GM12878 (cell line): ENCODE data around the gene ZNF678. TPM values are rescaled to one million over a fixed set of nuclear protein-coding genes. Genes with fewer than 3 reads are reported as not detected.

Experiments used
- ATAC-seq: fragments of 200-7000 bp; cut with Tn5 transposase; 3 replicates; pipeline ENCODE4 v1.9.1; 2020; ENCODE audit warnings: mild to moderate bottlenecking, moderate library complexity
- BruUV-seq: library from RNA; stranded (reverse); fragments of 400-500 nt; replicated peaks from 2 replicates; lab custom pipeline; 2021; lab: Mats Ljungman, UMichigan
- CTCF ChIA-PET: fragments of 300-600 bp; sonication (Branson Sonifier 250); formaldehyde crosslinking; extraction: SDS; loops from one replicate; lab custom pipeline; 2021; ENCODE audit warnings: inconsistent platforms; lab: Yijun Ruan, JAX
- POLR2A ChIA-PET: fragments of 350-600 bp; formaldehyde crosslinking; extraction: SDS; loops from one replicate; lab custom pipeline; 2021; ENCODE audit warnings: inconsistent platforms; lab: Charles Lee
- RAD21 ChIA-PET: fragments of 300-600 bp; sonication (Branson Sonifier 250); formaldehyde crosslinking; loops from one replicate; lab custom pipeline; 2023; ENCODE audit warnings: antibody characterized with exemption; ENCODE audit not compliant: unreplicated experiment; lab: Charles Lee
- SMC1A ChIA-PET: fragments of 300-600 bp; sonication (Branson Sonifier 250); formaldehyde crosslinking; loops from one replicate; lab custom pipeline; 2023; ENCODE audit not compliant: unreplicated experiment, uncharacterized antibody; lab: Charles Lee
- DNase-seq: peaks from one replicate; pipeline ENCODE4 v3.0.0-alpha.2; 2011; ENCODE audit warnings: low read depth, low spot score
- FAIRE-seq: peaks from 3 replicates; lab custom pipeline; 2011; peaks lifted over from hg19 to GRCh38; lab: Jason Lieb, UNC
- H2AFZ ChIP-seq: 2 replicates; pipeline ENCODE4 v1.6.0; 2011; ENCODE audit warnings: low read depth, low read length, control low read depth; ENCODE audit not compliant: control insufficient read depth
- H3K27ac ChIP-seq: 2 replicates; pipeline ENCODE4 v1.5.1; 2011; ENCODE audit warnings: control low read depth; ENCODE audit not compliant: control insufficient read depth, insufficient read depth
- H3K27me3 ChIP-seq, 2 experiments: replicated peaks in 1 of 2; 2 replicates each; pipeline versions ENCODE4 v1.6.0 to v1.6.1; 2011; ENCODE audit warnings: low read length in 1 of 2; ENCODE audit not compliant: control insufficient read depth in 2 of 2, insufficient read depth in 2 of 2
- H3K36me3 ChIP-seq, 2 experiments: 2 replicates each; pipeline ENCODE4 v1.5.1; 2011; ENCODE audit warnings: low read length in 1 of 2; ENCODE audit not compliant: control insufficient read depth in 2 of 2, insufficient read depth in 2 of 2
- H3K4me1 ChIP-seq: 2 replicates; pipeline ENCODE4 v1.6.1; 2011; ENCODE audit warnings: mild to moderate bottlenecking, low read length, moderate library complexity, mixed read lengths; ENCODE audit not compliant: control insufficient read depth, insufficient read depth
- H3K4me2 ChIP-seq: 2 replicates; pipeline ENCODE4 v1.6.0; 2011; ENCODE audit warnings: control low read depth; ENCODE audit not compliant: control insufficient read depth, insufficient read depth
- H3K4me3 ChIP-seq: fragments of 200-600 bp; sonication (generic); 2 replicates; pipeline ENCODE4 v1.5.1; 2016
- H3K79me2 ChIP-seq: 2 replicates; pipeline ENCODE4 v1.6.0; 2011; ENCODE audit warnings: low read length; ENCODE audit not compliant: control insufficient read depth, insufficient read depth
- H3K9ac ChIP-seq: 2 replicates; pipeline ENCODE4 v1.8.0; 2011; ENCODE audit warnings: low read length, control low read depth, mixed read lengths; ENCODE audit not compliant: control insufficient read depth, insufficient read depth
- H3K9me3 ChIP-seq: replicated peaks from 3 replicates; pipeline ENCODE4 v1.5.1; 2011; ENCODE audit warnings: mild to moderate bottlenecking, low read length; ENCODE audit not compliant: control insufficient read depth, insufficient read depth
- H4K20me1 ChIP-seq: 2 replicates; pipeline ENCODE4 v1.6.0; 2011; ENCODE audit not compliant: control insufficient read depth, insufficient read depth
- BCLAF1 ChIP-seq: fragments of 450-650 bp; IDR thresholded peaks from 2 replicates; pipeline ENCODE4 v1.6.1; 2017; ENCODE audit warnings: antibody characterized with exemption, mild to moderate bottlenecking, moderate library complexity
- EZH2 ChIP-seq: IDR thresholded peaks from 2 replicates; pipeline ENCODE4 v1.6.1; 2012; ENCODE audit warnings: low read depth, mild to moderate bottlenecking, control low read depth, inconsistent platforms, low read length, borderline replicate concordance; ENCODE audit not compliant: control insufficient read depth
- FOXK2 ChIP-seq: fragments of 450-650 bp; IDR thresholded peaks from 2 replicates; pipeline ENCODE4 v1.6.1; 2017; ENCODE audit warnings: mild to moderate bottlenecking, moderate library complexity
- NFXL1 ChIP-seq: fragments of 450-650 bp; IDR thresholded peaks from 2 replicates; pipeline ENCODE4 v1.6.1; 2017; ENCODE audit warnings: antibody characterized with exemption, mild to moderate bottlenecking, borderline replicate concordance
- PBX3 ChIP-seq: IDR thresholded peaks from 2 replicates; pipeline ENCODE4 v1.6.1; 2011; ENCODE audit warnings: mild to moderate bottlenecking, low read depth, low read length, moderate library complexity; ENCODE audit not compliant: insufficient replicate concordance
- STAT1 ChIP-seq: fragments of 450-650 bp; conservative IDR thresholded peaks from 2 replicates; pipeline ENCODE4 v1.6.1; 2014; ENCODE audit warnings: antibody characterized with exemption, mild to moderate bottlenecking
- WGBS: methylation state at CpG from one replicate; pipeline ENCODE4 v1.1.6; 2016; ENCODE audit warnings: low lambda C conversion rate; ENCODE audit not compliant: insufficient replicate concordance, insufficient coverage; ENCODE audit errors: missing lambda C conversion rate; 5-methylcytosine and 5-hydroxymethylcytosine counted together
- in situ Hi-C: fragments of 300-500 bp; cut with MboI; formaldehyde crosslinking; loops from 9 replicates; pipeline ENCODE4 v1.14.3; 2018; ENCODE audit warnings: mixed read lengths
- intact Hi-C: fragments of 100-400 bp; cut with micrococcal nuclease; formaldehyde crosslinking; loops from one replicate; pipeline ENCODE4 v1.14.2; 2022; ENCODE audit not compliant: unreplicated experiment
- polyA plus RNA-seq, 11 experiments: library from polyadenylated mRNA; depleted of rRNA in 4 of 11; unstranded in 6 of 11; stranded (reverse) in 5 of 11; fragments of >200 nt; fragmentation: Nextera tagmentation in 4 of 11; fragmentation: Illumina TruSeq in 1 of 11; extraction: Ambion mirVana in 4 of 11; extraction: Trizol in 1 of 11; gene quantifications; 1 replicate in 1 of 11; 2 replicates in 10 of 11; pipeline versions ENCODE4 v1.2.1 to v1.2.3, GENCODE V29; 2011 to 2016; ENCODE audit warnings: inconsistent platforms in 2 of 11, missing spikeins in 2 of 11, low read depth in 1 of 11
- total RNA-seq, 4 experiments: library from RNA; depleted of rRNA in 3 of 4; stranded (reverse); fragments of >200 nt in 3 of 4; fragmentation: Illumina TruSeq in 1 of 4; extraction: Trizol in 1 of 4; gene quantifications; 2 replicates each; pipeline versions ENCODE4 v1.2.1 to v1.2.3, GENCODE V29; 2013 to 2021
- TF ChIP-seq, protein P1 (sequence below): fragments of 450-650 bp; IDR thresholded peaks from 2 replicates; pipeline ENCODE4 v1.6.1; 2017; ENCODE audit warnings: borderline replicate concordance
- TF ChIP-seq, protein P2 (sequence below): IDR thresholded peaks from 2 replicates; pipeline ENCODE4 v1.6.1; 2012; ENCODE audit warnings: mild to moderate bottlenecking, low read depth, low read length
- TF ChIP-seq, protein P3 (sequence below): IDR thresholded peaks from 2 replicates; pipeline ENCODE4 v1.6.1; 2012; ENCODE audit warnings: low read length, inconsistent platforms

Gene ZNF678
- total and polyA plus RNA-seq, 10 of the 15 experiments (the other 5 are each of a cell fraction or from before 2014, with no cell fraction given): 1.4 to 10.4 (median 3.5) TPM

GRCh38 chr1:227559499-227559898 lies 3.9 kb upstream of the ZNF678 start (continued):
- TF ChIP-seq, protein P1, sequence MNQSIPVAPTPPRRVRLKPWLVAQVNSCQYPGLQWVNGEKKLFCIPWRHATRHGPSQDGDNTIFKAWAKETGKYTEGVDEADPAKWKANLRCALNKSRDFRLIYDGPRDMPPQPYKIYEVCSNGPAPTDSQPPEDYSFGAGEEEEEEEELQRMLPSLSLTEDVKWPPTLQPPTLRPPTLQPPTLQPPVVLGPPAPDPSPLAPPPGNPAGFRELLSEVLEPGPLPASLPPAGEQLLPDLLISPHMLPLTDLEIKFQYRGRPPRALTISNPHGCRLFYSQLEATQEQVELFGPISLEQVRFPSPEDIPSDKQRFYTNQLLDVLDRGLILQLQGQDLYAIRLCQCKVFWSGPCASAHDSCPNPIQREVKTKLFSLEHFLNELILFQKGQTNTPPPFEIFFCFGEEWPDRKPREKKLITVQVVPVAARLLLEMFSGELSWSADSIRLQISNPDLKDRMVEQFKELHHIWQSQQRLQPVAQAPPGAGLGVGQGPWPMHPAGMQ: no peak
- no peak for TF ChIP-seq PBX3
- TF ChIP-seq, all 136 proteins: peak for 0

DNA sequence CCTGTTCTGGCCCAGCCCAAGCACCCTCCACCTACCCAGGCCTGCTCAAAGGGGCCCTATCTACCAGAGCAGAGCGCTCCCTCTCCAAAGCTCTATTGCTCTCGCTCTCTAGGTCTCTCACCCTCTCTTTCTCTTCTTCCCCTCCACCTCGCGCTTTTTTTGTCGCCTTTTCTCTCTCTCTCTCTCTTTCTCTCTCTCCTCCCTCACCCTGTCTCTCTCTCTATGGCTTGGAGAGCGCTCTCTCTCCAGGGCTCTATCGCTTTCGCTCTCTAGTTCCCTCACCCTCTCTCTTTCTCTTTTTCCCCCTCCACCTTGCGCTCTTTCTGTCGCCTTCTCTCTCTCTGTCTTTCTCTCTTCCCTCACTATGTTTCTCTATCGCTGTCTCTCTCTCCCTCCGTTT lies 3.4 kb upstream of the ZNF678 start:
- Histone ChIP-seq H3K27me3 (no peaks in the 10 kb centered on the region), H3K9ac (no peak overlapping the region), H3K9me3 (peaks cover 19% of the 10 kb centered on the region; the same call in 2 of the 3 replicates), H3K4me3 (no peak overlapping the region), H3K4me1 (no peaks in the 10 kb centered on the region), H3K79me2 (no peaks in the 10 kb centered on the region; the same call in 1 of the 2 replicates), H3K36me3 (no peaks in the 10 kb centered on the region), H4K20me1 (no peaks in the 10 kb centered on the region), H3K27ac (no peak overlapping the region), H2AFZ (no peak overlapping the region), H3K4me2 (no peak overlapping the region)
- DNase-seq (no peak), ATAC-seq (no peak), FAIRE-seq (no peak)
- BruUV-seq: no TSS peak
- in situ Hi-C loops (no loop called here), intact Hi-C loops (loop anchor here (5.0 kb wide), 1 partner anchor 167 kb away; no protein-coding TSS in a partner anchor)
- ChIA-PET CTCF (no interaction called here), POLR2A (no interaction called here), SMC1A (no interaction called here), RAD21 (no interaction called here)
- WGBS: 94% methylated on average over 12 of the region's 12 CpGs
- TF ChIP-seq STAT1 (no peak), FOXK2 (no peak), NFXL1 (no peak), PBX3 (no peak), EZH2 (no peak), BCLAF1 (no peak)
- TF ChIP-seq, protein P2, sequence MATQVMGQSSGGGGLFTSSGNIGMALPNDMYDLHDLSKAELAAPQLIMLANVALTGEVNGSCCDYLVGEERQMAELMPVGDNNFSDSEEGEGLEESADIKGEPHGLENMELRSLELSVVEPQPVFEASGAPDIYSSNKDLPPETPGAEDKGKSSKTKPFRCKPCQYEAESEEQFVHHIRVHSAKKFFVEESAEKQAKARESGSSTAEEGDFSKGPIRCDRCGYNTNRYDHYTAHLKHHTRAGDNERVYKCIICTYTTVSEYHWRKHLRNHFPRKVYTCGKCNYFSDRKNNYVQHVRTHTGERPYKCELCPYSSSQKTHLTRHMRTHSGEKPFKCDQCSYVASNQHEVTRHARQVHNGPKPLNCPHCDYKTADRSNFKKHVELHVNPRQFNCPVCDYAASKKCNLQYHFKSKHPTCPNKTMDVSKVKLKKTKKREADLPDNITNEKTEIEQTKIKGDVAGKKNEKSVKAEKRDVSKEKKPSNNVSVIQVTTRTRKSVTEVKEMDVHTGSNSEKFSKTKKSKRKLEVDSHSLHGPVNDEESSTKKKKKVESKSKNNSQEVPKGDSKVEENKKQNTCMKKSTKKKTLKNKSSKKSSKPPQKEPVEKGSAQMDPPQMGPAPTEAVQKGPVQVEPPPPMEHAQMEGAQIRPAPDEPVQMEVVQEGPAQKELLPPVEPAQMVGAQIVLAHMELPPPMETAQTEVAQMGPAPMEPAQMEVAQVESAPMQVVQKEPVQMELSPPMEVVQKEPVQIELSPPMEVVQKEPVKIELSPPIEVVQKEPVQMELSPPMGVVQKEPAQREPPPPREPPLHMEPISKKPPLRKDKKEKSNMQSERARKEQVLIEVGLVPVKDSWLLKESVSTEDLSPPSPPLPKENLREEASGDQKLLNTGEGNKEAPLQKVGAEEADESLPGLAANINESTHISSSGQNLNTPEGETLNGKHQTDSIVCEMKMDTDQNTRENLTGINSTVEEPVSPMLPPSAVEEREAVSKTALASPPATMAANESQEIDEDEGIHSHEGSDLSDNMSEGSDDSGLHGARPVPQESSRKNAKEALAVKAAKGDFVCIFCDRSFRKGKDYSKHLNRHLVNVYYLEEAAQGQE: no peak
- TF ChIP-seq, protein P3, sequence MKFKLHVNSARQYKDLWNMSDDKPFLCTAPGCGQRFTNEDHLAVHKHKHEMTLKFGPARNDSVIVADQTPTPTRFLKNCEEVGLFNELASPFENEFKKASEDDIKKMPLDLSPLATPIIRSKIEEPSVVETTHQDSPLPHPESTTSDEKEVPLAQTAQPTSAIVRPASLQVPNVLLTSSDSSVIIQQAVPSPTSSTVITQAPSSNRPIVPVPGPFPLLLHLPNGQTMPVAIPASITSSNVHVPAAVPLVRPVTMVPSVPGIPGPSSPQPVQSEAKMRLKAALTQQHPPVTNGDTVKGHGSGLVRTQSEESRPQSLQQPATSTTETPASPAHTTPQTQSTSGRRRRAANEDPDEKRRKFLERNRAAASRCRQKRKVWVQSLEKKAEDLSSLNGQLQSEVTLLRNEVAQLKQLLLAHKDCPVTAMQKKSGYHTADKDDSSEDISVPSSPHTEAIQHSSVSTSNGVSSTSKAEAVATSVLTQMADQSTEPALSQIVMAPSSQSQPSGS: no peak
